Fibroblast of upper back skin (primary cell): ENCODE measurements around the gene RPL18.
"Not testable (repeated sequence)": the region's sequence is repeated elsewhere in the genome, so short reads cannot be mapped to it uniquely, and the experiment has no call there.

Experiments used
- DNase-seq: peaks from one replicate; pipeline ENCODE4 v3.0.0-alpha.2; 2013

Gene RPL18

DNA sequence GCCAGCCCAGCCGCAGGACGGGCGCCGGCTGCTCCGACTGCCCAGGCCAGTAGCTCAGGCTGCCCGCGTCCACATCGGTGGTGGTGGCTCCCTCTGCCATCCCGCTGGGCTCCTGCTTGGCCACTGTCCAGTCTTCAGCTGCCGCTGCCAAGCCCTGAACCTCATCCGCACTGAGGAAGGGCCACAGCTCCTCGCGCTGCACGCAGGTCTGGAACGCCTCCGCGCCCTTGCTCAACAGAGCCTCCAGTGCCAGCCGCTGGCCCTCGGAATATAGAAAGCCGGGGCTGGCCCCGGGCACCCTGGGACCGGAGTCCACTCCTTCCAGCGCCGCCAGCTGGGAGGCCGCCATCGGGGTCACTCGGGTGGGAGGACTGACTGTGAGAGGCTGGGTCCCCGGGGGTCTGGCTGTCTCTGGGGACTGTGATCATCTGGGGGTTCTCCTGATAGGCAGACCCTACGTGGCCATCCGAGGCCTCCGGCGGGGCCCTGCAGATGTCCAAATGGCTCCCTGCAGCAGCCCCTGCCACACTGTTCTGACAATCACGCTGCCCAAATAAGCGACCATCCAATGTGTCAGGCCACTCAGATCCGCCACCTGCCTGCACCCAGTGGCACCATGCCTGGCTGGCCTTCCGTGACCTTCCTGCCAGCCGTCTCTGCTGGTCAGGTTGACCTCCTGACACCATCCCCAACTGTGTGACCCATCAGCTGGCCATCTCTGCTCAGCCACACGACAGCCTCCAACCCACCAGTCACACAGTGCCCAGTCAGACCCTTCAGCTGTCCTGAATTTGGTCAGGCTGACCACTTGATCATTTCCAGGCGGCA, 5.7 kb downstream of the RPL18 start:
- no peak for DNase-seq

DNA sequence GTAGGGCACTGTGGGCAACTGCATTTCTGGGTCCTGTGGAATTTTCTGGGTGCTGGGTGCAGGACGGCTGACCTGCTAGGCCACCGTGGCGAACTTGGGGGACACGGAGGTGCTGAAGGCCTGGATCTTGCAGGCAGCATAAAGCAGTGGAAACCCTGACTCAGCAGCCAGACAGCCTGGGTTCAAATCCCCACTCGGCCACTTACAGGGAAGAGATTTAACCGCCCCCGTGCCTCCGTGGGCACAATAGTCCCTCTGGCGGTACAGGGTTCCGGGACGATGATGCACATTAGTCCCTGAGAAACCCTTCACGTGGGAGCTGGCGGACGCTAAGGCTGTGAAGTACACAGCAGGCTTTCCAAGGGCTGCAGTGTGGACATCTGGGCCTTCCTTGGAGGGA, 7.1 kb downstream of the RPL18 start:
- no peak for DNase-seq

DNA sequence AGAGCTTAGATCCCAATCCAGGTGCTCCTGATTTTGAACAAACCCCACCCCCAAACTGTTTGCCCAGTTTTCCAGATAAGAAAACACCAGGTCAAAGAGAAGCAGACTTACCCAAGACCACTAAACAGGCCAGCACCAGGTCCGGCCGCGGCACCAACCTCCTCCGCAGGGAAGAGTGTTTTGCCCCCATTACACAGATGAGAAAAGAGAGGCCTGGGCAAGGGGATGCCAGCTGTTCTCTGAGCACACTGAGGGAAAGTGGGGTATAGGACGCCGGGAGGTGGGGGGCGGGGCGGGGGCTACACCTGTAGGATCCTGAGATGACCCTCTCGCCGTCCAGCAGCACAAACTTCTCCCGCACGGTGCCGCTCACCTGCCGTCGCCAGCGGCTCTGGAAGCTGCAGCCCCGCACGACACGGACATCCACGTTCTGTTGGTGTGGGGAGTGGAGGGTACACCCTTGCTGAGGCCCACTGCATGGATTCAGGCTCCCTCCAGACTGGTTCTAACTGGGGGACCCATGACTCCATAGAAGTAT, 9.3 kb downstream of the RPL18 start:
- no peak for DNase-seq

DNA sequence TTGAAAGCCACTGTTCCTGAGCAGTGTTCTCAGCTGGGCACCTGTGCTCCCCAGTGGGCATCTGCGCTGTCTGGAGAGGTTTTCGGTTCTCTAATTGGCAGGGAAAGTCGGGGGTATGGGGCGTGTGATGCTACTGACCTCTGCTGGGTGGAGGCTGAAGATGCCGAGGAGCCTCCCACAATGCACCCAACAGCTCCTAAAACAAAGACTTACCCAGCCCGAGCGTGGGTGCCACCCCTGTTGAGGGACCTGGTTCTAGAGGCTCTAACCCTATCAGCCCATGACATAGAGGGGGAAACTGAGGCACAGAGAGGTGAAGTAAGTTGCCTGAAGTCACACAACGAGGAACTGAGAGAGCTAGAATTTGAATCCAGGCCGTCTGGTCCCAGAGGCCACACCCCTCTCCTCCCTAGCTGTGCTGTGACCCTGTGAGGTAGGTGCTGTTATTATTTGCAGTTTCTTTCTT, 10.1 kb downstream of the RPL18 start:
- peak; percentile 49 for DNase-seq

DNA sequence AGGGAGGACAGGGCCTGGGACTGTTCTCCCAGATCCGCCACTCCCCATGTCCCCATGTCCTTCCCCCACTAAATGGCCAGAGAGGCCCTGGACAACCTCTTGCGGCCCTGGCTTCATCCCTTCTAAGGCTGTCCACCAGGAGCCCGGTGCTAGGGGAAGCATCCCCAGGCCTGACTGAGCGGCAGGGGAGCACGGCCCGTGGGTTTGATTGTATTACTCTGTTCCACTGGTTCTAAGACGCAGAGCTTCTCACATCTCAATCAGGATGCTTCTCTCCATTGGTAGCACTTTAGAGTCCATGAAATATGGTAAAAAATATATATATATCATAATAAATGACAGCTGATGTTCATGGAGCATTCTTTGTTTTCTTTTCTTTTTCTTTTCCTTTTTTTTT, 11.6 kb downstream of the RPL18 start:
- DNase-seq, result no peak

DNA sequence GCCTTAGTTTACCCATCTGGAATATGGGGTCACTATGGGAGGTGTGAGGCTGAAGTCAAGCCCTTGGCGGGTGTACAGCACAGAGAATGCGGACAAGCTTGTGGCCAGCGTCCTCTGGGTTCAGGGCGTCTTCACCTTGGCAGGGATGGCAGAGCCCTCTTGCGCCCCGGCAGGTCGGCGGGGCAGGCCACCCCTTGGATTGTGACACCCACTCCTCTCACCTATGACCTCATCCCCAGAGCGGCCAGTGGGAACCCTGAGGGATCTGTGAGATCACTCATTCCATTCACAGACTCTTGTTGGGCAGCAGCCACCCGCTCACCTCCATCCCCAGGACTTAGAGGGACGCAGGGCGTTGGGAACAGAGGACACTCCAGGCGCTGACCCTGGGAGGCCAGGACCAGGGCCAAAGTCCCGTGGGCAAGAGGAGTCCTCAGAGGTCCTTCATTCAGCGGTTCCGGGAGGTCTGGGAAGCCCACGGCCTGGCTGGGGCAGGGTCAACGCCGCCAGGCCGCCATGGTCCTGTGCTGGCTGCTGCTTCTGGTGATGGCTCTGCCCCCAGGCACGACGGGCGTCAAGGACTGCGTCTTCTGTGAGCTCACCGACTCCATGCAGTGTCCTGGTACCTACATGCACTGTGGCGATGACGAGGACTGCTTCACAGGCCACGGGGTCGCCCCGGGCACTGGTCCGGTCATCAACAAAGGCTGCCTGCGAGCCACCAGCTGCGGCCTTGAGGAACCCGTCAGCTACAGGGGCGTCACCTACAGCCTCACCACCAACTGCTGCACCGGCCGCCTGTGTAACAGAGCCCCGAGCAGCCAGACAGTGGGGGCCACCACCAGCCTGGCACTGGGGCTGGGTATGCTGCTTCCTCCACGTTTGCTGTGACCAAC, 12.3 kb downstream of the RPL18 start, which contains the start of gene SPACA4:
Gene SPACA4 (plus strand): TSS at position 280 of the 896 bp plus-strand sequence. CDS start 237 bp downstream, at position 517.
- DNase-seq, result no peak

DNA sequence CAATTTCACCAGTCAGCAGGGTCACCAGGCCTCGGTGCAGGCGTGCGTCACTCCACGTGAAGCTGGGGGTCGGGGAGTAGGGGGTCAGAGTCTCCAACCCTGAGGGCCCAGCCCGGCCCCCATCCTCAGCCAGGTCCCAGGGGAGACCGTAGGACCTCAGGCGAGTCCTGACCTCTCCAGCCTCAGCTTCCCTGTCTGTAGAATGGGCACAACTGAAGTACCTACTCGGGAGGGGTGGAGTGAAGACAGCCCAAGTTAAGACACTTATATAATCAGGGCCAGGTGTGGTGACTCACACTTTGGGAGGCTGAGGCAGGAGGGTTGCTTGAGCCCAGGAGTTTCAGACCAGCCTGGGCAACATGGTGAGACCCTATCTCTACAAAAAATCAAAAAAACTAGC, 15.1 kb downstream of the RPL18 start:
- no peak for DNase-seq

DNA sequence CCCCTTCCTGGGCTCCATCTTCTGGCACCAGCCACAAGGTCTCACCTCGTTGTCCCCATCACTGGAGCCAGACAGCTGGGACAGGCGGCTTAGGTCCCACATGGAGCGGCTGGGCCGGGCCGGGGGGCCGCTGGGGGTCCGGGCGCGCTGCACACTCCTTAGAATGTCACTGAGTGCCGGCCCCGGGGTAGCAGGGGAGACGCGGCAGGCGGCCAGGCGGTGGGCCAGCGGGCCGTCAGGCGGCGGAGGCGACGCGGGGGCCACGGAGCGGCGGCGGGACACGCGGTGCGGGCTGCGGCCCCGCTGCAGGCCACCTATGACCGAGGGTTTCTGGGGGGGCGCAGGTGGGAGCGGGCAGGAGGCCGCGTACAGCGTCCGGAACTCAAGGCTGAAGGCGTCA, 15.5 kb downstream of the RPL18 start:
- DNase-seq, result no peak

DNA sequence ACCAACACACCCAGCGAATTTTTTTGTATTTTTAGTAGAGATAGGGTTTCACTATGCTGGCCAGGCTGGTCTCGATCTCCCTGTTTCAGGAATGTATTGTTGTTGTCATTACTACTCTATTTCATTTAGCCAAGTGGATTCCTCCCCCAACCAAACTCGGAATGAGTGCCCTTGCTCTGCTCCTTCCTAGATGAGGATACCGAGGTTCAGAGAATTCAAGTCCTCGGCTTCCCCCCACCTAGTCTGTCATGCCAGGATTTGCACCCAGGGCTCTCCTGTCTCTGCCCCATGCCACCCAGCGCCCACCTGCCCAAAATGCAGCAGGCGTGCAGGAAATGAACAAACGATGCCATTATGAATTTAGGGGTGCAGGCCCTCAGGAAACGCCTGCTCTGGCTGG, 16.0 kb downstream of the RPL18 start:
- DNase-seq, result no peak

DNA sequence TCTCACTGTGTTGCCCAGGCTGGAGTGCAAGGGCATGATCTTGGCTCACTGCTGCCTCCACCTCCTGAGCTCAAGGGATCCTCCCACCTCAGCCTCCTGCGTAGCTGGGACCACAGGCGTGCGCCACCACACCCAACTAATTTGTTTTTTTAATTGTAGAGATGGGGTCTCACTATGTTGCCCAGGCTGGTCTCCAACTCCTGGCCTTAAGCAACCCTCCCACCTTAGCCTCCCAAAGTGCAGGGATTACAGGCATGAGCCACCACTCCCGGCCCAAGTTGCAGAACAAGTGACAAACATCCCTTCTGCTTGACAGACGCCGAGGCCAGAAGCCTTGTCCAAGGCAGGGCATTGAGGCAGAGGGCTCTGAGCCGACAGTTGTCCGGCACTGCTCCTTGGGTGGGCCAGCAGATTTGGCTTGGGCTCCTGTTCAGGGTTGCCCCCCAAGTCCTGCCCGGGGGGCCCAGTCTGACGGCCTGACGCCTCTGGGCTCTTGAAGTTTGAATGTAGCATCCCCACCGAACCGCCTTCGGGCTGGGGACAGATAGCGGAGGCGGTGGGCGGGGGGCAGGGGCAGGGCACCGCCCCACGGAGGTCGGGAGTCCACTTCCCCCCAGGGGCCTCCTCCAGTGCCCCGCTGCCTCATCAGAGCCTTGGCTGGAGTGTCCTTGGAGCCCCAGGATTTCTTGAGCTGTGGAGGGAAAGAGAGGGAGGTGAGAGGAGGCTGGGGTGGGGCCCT, 18.1 kb downstream of the RPL18 start:
- DNase-seq, result no peak

DNA sequence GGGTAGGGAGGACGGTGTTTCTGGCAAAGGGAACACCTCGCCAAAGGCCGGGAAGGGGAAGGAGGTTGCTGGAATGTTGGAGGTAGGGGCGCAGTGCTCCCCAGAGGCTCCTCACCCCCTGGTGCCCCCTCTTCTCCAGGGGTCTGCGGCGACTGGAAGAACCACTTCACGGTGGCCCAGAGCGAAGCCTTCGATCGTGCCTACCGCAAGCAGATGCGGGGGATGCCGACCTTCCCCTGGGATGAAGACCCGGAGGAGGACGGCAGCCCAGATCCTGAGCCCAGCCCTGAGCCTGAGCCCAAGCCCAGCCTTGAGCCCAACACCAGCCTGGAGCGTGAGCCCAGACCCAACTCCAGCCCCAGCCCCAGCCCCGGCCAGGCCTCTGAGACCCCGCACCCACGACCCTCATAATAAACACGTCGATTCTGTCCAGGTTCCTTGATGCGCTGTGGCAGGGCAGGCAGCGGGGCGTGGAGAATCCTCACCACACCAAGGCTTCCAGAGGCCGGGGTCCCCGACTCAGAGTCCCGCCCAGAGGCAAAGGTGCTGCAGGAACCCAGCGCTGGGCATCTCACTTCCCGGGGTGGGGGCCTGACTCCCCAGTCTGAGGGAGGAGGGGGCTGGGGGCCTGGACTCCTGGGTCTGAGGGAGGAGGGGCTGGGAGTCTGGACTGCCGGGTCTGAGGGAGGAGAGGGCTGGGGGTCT, 19.8 kb downstream of the RPL18 start:
- DNase-seq, result no peak

DNA sequence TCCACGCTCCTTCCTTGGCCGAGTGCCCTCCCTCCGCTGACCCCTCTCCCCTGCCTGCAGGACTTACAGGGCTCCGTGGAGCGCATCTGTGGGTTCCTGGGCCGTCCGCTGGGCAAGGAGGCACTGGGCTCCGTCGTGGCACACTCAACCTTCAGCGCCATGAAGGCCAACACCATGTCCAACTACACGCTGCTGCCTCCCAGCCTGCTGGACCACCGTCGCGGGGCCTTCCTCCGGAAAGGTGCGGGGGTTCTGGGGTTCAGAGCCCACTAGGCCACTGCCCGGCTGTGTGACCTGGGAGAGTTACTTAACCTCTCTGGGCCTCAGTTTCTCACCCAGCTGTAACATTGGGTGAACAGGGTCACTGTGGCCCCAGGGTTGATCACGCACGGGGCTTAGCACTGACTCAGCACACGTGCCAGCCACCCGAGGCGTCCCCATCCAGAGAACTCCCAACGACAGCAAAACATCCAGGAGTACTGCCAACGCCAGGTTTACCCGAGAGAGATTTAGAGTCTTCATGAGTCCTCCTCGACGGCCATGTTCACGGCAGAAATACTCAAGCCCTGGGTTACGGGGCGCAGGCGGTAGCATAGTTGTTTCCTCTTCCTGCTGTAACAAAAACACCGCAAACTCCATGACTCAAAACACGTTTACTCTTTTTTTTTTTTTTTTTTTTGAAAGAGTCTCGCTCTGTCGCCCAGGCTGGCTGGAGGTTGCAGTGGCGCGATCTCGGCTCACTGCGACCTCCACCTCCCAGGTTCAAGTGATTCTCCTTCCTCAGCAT, 22.1 kb downstream of the RPL18 start:
- no peak for DNase-seq

DNA sequence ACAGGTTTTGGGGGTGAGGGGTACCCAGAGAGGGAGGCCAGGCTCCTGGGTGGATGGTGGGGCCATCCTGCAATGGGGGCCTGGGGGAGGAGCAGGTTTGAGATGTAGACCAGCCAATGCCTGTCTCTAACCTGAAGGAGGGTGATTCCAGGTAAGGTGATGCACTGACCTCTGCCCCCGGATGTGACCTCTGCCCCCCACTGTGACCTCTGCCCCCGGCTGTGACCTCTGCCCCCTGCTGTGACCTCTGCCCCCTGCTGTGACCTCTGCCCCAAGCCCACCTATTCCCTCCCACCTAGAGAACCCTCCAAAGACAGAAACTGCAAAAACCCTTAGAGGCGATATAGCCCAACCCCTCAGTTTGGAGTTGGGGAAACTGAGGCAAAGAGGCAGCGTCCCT, 22.7 kb downstream of the RPL18 start:
- no peak for DNase-seq

DNA sequence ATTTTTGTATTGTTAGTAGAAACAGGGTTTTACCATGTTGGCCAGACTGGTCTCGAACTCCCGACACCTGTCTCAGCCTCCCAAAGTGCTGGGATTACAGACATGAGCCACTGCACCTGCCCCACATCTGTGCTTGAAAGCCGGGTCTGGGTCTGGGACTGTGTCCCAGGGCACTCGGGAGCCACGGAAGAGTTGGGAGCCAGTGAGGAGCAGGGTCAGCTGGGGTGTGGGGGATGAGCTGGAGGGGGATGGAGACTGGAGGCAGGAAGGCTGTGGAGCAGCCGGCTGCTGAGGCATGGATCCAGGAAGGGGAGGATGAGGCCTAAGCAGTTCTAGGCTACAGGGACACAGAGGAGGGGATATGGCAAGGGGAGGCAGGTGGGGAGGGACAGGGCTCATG, 23.1 kb downstream of the RPL18 start:
- DNase-seq, result no peak

DNA sequence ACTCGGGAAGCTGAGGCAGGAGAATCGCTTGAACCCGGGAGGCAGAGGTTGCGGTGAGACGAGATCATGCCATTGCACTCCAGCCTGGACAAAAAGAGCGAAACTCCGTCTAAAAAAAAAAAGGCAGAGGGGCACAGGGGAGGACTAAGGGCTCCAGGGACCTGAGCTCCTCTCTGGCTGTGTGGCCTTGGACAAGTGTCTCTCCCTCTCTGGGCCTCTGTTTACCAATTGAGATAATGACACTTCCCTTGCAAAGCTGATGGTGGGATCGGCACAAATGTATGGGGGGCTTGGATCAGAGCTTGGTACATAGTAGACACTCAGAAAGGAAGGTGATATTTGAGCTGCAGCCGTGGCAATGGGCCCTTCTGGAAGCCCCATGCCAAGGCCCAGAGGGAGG, 23.8 kb downstream of the RPL18 start:
- no peak for DNase-seq

DNA sequence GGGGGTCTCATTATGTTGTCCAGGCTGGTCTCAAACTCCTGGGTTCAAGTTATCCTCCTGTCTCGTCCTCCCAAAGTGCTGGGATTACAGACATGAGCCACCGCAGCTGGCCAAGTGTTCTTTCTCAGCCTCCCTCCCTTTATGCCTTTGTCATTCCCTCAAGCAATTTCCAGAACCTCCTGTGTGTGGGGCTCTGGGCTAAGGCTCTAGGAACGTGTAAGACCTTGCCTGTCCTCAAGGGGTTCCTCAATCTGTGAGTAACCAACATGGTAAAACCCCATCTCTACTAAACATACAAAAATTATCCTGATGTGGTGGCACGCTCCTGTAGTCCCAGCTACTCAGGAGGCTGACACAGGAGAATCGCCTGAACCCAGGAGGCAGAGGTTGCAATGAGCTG, 28.0 kb downstream of the RPL18 start:
- no peak for DNase-seq

DNA sequence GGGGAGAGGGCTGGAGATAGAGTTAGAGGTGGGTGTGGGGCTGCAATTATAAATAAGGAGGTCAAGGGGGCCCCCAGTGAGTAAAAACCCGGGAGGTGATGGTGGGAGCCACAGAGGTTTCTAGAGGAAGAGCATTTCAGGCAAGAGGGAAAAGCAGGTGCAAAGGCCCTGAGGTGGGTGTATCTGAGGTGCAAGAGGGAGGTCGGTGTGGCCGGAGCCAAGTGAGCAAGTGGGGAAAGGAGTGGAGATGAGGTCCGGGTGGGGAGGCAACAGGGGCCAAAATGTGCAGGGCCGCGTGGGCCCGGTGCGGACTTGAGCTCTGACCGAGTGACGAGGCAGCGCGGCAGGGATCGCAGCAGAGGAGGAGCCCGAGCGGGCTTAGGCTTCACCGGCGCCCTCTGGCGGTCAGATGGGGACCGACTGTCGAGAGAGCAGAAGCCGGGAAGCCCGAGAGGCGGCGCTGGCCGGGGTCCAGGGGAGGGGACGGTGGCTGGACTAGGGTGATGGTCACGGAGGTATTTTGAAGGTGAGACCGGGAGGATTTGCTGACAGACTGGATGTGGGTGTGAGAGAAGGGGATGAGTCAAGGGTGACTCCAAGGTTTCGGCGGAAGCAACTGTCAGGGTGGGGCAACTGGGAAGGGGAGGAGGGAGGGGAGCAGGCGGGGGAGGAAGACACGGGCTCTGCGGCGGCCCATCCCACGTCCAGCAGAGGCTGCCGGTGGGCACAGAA, 30.1 kb downstream of the RPL18 start:
- peak; percentile 78 for DNase-seq

DNA sequence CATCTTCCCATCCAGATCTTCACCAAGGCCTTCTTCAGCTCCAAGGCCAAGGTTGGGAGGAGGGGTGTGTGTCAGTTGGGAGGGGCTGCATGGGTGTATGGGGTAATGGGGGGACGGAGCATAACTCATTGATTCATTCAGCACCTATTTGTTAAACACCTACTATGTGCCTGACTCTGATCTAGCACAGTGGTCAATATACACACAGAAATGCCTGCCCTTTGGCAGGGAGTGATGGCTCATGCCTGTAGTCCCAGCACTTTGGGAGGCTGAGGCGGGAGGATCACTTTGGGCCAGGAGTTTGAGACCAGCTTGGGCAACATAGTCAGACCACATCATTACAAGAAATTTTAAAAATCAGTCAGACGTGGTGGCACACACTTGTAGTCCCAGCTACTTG, 31.6 kb downstream of the RPL18 start:
- no peak for DNase-seq

DNA sequence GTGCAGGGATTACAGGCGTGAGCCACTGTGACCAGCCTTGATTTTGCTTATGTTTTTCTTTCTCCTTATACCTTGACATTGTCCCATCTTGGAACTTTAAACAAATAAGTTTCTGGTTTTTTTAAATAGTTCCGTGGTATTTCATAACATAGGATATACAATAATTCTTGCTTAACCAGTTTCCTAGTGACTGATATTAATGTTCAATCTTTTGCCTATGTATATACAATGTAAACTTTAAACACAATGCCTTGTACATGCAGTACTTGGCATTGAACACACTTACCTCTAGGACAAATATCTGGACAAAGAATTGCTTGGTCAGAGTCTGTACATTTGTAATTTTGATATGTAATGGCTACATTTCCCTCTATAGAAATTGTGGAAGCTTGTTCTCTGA, 36.8 kb downstream of the RPL18 start:
- DNase-seq, result no peak

DNA sequence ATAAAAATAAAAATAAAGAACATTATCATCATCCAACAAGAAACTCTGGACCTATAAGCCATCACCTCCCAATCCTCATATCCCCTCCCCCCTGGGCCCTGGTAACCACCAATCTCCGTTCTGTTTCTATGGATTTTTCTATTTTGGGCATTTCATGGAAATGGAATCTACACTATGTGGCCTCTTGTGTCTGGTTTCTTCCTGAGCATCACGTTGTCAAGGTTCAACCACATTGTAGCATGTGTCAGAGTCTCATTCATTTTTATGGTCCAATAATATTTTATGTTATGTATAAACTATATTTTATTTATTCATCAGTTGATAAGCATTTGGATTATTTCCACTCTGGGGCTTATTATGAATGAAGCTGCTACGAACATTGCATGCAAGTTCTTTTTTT, 40.1 kb downstream of the RPL18 start:
- DNase-seq, result peak; percentile 47

DNA sequence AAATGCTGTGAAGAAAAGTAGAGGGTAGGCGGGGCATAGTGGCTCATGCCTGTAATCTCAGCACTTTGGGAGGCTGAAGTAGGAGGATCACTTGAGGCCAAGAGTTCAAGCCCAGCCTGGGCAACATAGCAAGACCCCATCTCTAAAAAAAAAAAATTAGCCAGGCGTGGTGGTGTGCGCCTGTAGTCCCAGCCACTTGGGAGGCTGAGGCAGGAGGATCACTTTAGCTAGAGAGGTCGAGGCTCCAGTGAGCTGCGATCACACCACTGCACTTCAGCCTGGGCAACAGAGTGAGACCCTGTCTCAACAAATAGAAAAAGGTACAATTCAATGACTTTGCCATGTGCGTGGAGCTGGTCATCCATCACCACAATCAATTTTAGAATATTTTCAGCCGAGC, 41.1 kb downstream of the RPL18 start:
- not testable (repeated sequence) for DNase-seq
